ENCODE data around the gene E2F1. TPM values are rescaled to one million over a fixed set of nuclear protein-coding genes. Genes with fewer than 3 reads are reported as not detected.

The E2F1 gene
- total RNA-seq, 2 experiments from 2014 or later = 60.0 to 61.7 TPM

- no peak overlapping the region for H3K4me3 Mint-ChIP-seq
- no peak overlapping the region for H3K27ac Mint-ChIP-seq
- H3K27me3 Mint-ChIP-seq = no peaks in the 10 kb centered on the region
- H3K9me3 Mint-ChIP-seq = no peaks in the 10 kb centered on the region
- H3K4me1 Mint-ChIP-seq = peaks cover 10% of the 10 kb centered on the region
- ChIA-PET POLR2A (interaction anchor here (1.4 kb wide), 1 partner anchor 39 kb away, joined by 3 read pairs; no protein-coding TSS in a partner anchor), CTCF (no interaction called here)
- no peaks in the 10 kb centered on the region for H3K36me3 Mint-ChIP-seq (ENCODE audit: low read depth)
- DNase-seq = no peak
Observed at GRCh38 chr20:33724439-33725094, 38.4 kb upstream of the E2F1 start.

DNA sequence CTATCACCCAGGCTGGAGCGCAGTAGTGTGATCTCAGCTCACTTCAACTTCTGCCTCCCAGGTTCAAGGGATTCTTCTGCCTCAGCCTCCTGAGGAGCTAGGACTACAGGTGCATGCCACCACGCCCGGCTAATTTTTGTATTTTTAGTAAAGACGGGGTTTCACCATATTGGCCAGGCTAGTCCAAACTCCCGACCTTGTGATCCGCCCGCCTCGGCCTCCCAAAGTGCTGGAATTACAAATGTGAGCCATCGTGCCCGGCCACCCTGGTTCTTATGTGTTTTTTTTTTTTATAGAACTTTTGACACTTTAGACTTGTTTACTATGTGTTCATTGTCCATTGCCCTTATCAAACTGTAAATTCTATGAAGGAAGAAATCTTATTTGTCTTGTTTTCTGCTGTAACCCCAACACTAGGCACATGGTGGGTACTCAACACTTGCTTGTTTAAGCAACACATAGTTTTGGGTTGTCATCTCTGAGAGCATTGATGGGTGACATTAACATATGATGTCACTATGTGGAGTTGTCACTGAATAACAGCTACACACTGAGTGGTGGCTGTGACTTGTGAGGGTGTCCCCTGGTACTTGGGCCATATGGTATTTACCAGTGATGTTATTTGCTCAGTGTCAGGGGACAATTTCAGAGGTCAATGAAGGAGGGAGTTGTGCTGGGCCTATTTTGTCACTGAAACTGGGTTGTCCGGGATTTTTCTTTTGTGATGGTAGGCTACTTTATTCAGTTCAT, 35.4 kb upstream of the E2F1 start:
- Mint-ChIP-seq H3K4me1 (peaks cover 26% of the 10 kb centered on the region), H3K9me3 (no peaks in the 10 kb centered on the region), H3K36me3 (ENCODE audit: low read depth) (peaks cover 4% of the 10 kb centered on the region), H3K4me3 (no peak overlapping the region), H3K27me3 (no peaks in the 10 kb centered on the region), H3K27ac (no peak overlapping the region)
- ChIA-PET CTCF (interaction anchor here (2.3 to 3.2 kb wide), 3 partner anchors 11 to 54 kb away, joined by 7 to 12 read pairs (median 11); partner anchors contain the start of genes ACTL10 and ZNF341), POLR2A (interaction anchor here (3.0 kb wide), 1 partner anchor 37 kb away, joined by 20 read pairs; no protein-coding TSS in a partner anchor)
- no peak for DNase-seq

GRCh38 chr20:33719989-33720709, 34.0 kb upstream of the E2F1 start, which contains the start of gene PXMP4:
Gene PXMP4 (minus strand): TSS chr20:33720310. CDS start chr20:33720207, 103 bp downstream.
- CTCF ChIA-PET = interaction anchor here (0.6 to 3.2 kb wide), 9 partner anchors 10 to 275 kb away, joined by 3 to 12 read pairs (median 6); partner anchors contain the start of genes ACTL10 and ZNF341
- peak; percentile 93 for DNase-seq

GRCh38 chr20:33719277-33719988, 33.2 kb upstream of the E2F1 start:
- Mint-ChIP-seq H3K36me3 (ENCODE audit: low read depth) (peaks cover 8% of the 10 kb centered on the region), H3K4me1 (peaks cover 28% of the 10 kb centered on the region), H3K9me3 (no peaks in the 10 kb centered on the region), H3K27ac (peak overlapping the region; percentile 59), H3K4me3 (peak overlapping the region; percentile 85), H3K27me3 (no peaks in the 10 kb centered on the region)
- DNase-seq = no peak
- ChIA-PET CTCF (interaction anchor here (0.6 to 3.2 kb wide), 9 partner anchors 10 to 275 kb away, joined by 3 to 12 read pairs (median 6); partner anchors contain the start of genes ACTL10 and ZNF341), POLR2A (interaction anchor here (0.9 to 3.0 kb wide), 19 partner anchors 9 to 393 kb away, joined by 3 to 37 read pairs (median 6); partner anchors contain the start of genes ACTL10, CBFA2T2, E2F1 and EIF2S2)

More at GRCh38 chr20:33719989-33720709, 34.0 kb upstream of the E2F1 start, which contains the start of gene PXMP4:
- Mint-ChIP-seq H3K9me3 (no peaks in the 10 kb centered on the region), H3K36me3 (ENCODE audit: low read depth) (peaks cover 7% of the 10 kb centered on the region), H3K27me3 (no peaks in the 10 kb centered on the region), H3K4me3 (peak within 1 kb of the TSS; percentile 85), H3K4me1 (peaks cover 28% of the 10 kb centered on the region), H3K27ac (peak within 1 kb of the TSS; percentile 59)
- POLR2A ChIA-PET = interaction anchor here (0.7 to 3.0 kb wide), 24 partner anchors 9 to 392 kb away, joined by 3 to 37 read pairs (median 6); partner anchors contain the start of genes ACTL10, CBFA2T2, CDK5RAP1 and CHMP4B

GRCh38 chr20:33716498-33716897, 30.3 kb upstream of the E2F1 start:
- no peak for DNase-seq
- ChIA-PET POLR2A (interaction anchor here (1.2 kb wide), 1 partner anchor 10 kb away, joined by 3 read pairs; no protein-coding TSS in a partner anchor), CTCF (no interaction called here)
- Mint-ChIP-seq H3K4me1 (peaks cover 29% of the 10 kb centered on the region), H3K36me3 (ENCODE audit: low read depth) (peaks cover 28% of the 10 kb centered on the region), H3K4me3 (no peak overlapping the region), H3K27ac (no peak overlapping the region), H3K27me3 (no peaks in the 10 kb centered on the region), H3K9me3 (no peaks in the 10 kb centered on the region)

DNA sequence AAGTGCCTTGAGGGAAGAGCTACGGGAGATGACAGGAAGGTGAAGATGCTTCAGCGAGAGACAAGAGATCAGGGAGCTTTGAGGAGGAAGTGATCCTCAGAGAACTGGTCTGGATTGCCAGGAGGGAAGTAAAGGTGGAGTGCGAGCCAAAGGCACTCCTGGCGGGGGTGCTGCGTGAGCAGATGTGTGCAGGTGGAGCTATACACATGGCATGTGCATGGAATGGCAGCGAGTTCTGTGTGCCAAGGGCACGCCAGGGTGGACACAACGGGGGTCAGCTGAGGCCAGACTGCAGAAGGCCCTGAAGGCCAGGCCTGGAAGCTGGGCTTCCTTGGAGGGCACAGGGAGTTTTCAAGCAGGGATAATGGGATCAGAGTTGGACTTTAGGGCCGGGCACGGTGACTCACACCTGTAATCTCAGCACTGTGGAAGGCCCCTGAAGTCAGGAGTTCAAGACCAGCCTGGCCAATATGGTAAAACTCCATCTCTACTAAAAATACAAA, 27.7 kb upstream of the E2F1 start:
- ChIA-PET CTCF (no interaction called here), POLR2A (interaction anchor here (1.4 kb wide), 1 partner anchor 9 kb away, joined by 3 read pairs; no protein-coding TSS in a partner anchor)
- Mint-ChIP-seq H3K27ac (no peak overlapping the region), H3K4me3 (no peak overlapping the region), H3K36me3 (ENCODE audit: low read depth) (peaks cover 43% of the 10 kb centered on the region), H3K9me3 (no peaks in the 10 kb centered on the region), H3K4me1 (peaks cover 39% of the 10 kb centered on the region), H3K27me3 (no peaks in the 10 kb centered on the region)
- DNase-seq = no peak

- Mint-ChIP-seq H3K4me1 (peaks cover 29% of the 10 kb centered on the region), H3K27me3 (no peaks in the 10 kb centered on the region), H3K36me3 (ENCODE audit: low read depth) (peaks cover 45% of the 10 kb centered on the region), H3K9me3 (no peaks in the 10 kb centered on the region), H3K27ac (no peak overlapping the region), H3K4me3 (no peak overlapping the region)
- ChIA-PET CTCF (no interaction called here), POLR2A (interaction anchor here (1.2 kb wide), 1 partner anchor 9 kb away, joined by 5 read pairs; the partner anchor contains the start of gene PXMP4)
- DNase-seq = no peak
Observed at GRCh38 chr20:33711446-33711738, 25.2 kb upstream of the E2F1 start.

GRCh38 chr20:33710681-33711445, 24.7 kb upstream of the E2F1 start:
- H3K27ac Mint-ChIP-seq = peak overlapping the region; percentile 48
- H3K9me3 Mint-ChIP-seq = no peaks in the 10 kb centered on the region
- ChIA-PET POLR2A (interaction anchor here (1.2 kb wide), 1 partner anchor 9 kb away, joined by 5 read pairs; the partner anchor contains the start of gene PXMP4), CTCF (no interaction called here)
- H3K36me3 Mint-ChIP-seq (ENCODE audit: low read depth) = peaks cover 42% of the 10 kb centered on the region
- peaks cover 27% of the 10 kb centered on the region for H3K4me1 Mint-ChIP-seq
- no peak overlapping the region for H3K4me3 Mint-ChIP-seq
- H3K27me3 Mint-ChIP-seq = no peaks in the 10 kb centered on the region
- DNase-seq = no peak

DNA sequence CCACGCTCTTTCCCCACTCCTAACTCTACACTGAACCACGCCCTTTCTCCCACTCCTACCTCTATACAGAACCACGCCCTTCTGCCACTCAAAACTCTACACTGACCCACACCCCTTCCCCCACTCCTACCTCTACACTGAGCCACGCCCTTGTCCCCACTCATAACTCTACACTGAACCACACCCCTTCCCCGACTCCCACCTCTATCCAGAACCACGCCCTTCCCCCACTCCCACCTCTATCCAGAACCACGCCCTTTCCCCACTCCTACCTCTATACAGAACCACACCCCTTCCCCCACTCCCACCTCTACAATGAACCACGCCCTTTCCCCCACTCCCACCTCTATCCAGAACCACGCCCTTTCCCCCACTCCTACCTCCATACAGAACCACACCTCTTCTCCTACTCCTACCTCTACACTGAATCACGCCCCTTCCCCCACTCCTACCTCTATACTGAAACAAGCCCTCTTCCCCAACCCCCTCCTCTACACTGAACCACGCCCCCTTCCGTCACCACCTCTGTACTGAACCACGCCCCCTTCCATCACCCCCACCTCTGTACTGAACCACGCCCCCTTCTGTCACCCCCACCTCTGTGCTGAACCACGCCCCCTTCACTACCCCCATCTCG, 23.8 kb upstream of the E2F1 start:
- no peak for DNase-seq
- ChIA-PET CTCF (interaction anchor here (0.6 kb wide), 1 partner anchor 171 kb away, joined by 4 read pairs; no protein-coding TSS in a partner anchor), POLR2A (interaction anchor here (1.1 to 1.2 kb wide), 3 partner anchors 10 to 17 kb away, joined by 3 to 5 read pairs (median 5); partner anchors contain the start of gene PXMP4)
- Mint-ChIP-seq H3K27ac (peak overlapping the region; percentile 31), H3K36me3 (ENCODE audit: low read depth) (peaks cover 42% of the 10 kb centered on the region), H3K4me1 (peaks cover 27% of the 10 kb centered on the region), H3K27me3 (no peaks in the 10 kb centered on the region), H3K4me3 (no peak overlapping the region), H3K9me3 (no peaks in the 10 kb centered on the region)

DNA sequence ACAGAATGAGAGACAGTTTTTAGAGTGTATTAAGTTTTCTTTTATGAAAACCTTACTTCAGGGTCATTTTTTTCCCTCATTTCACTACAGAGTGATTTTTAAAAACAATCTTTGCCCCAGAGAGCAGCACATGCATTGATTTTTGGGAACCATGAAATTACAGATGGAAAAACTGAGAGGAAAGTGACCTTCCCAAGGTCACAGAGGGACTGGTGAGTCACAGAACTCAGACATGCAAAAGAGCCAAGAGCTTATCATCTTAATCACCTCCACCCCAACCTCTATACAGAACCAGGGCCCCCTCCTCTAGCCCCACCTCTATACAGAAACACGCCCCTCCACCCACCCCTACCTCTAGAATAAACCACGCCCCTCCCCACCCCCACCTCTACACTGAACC, 23.2 kb upstream of the E2F1 start:
- H3K4me3 Mint-ChIP-seq = no peak overlapping the region
- CTCF ChIA-PET = interaction anchor here (0.6 to 0.7 kb wide), 2 partner anchors 170 to 220 kb away, joined by 3 to 4 read pairs; no protein-coding TSS in a partner anchor
- peaks cover 27% of the 10 kb centered on the region for H3K4me1 Mint-ChIP-seq
- H3K27me3 Mint-ChIP-seq = no peaks in the 10 kb centered on the region
- H3K36me3 Mint-ChIP-seq (ENCODE audit: low read depth) = peaks cover 43% of the 10 kb centered on the region
- H3K27ac Mint-ChIP-seq = no peak overlapping the region
- POLR2A ChIA-PET = interaction anchor here (1.1 to 1.2 kb wide), 2 partner anchors 11 to 17 kb away, joined by 3 to 5 read pairs; partner anchors contain the start of gene PXMP4
- no peaks in the 10 kb centered on the region for H3K9me3 Mint-ChIP-seq
- DNase-seq = no peak

- Mint-ChIP-seq H3K27ac (no peak overlapping the region), H3K27me3 (no peaks in the 10 kb centered on the region), H3K9me3 (no peaks in the 10 kb centered on the region), H3K4me1 (peaks cover 25% of the 10 kb centered on the region), H3K4me3 (no peak overlapping the region), H3K36me3 (ENCODE audit: low read depth) (peaks cover 35% of the 10 kb centered on the region)
- no peak for DNase-seq
- CTCF ChIA-PET = no interaction called here
- POLR2A ChIA-PET = interaction anchor here (0.9 kb wide), 1 partner anchor 13 kb away, joined by 3 read pairs; the partner anchor contains the start of gene PXMP4
Observed at GRCh38 chr20:33707668-33708067, 21.5 kb upstream of the E2F1 start.
